IPS DF 6.9 (cell line): ENCODE data around the gene FEM1C.

Experiments
- DNase-seq: peaks from one replicate; pipeline ENCODE4 v3.0.0-alpha.2; 2013; ENCODE audit warnings: low read depth, low spot score
- H3K27ac ChIP-seq: one replicate; pipeline ENCODE4 v1.5.1; 2013; ENCODE audit warnings: low read length, control low read depth
- H3K27me3 ChIP-seq: 2 replicates; pipeline ENCODE4 v1.6.1; 2013; ENCODE audit warnings: mild to moderate bottlenecking, low read length; ENCODE audit not compliant: control insufficient read depth, insufficient read depth
- H3K36me3 ChIP-seq: 2 replicates; pipeline ENCODE4 v1.6.1; 2013; ENCODE audit warnings: low read length; ENCODE audit not compliant: control insufficient read depth, insufficient read depth
- H3K4me1 ChIP-seq: 2 replicates; pipeline ENCODE4 v1.6.1; 2013; ENCODE audit warnings: low read length; ENCODE audit not compliant: control insufficient read depth, insufficient read depth
- H3K4me3 ChIP-seq: 2 replicates; pipeline ENCODE4 v1.5.1; 2013; ENCODE audit warnings: mild to moderate bottlenecking, low read length
- H3K9me3 ChIP-seq: 2 replicates; pipeline ENCODE4 v1.6.1; 2013; ENCODE audit warnings: low read length, inconsistent platforms; ENCODE audit not compliant: control insufficient read depth, insufficient read depth
- WGBS: extraction: QIAGEN DNeasy Blood & Tissue Kit; methylation state at CpG from one replicate; pipeline ENCODE4 v1.1.7; 2013; ENCODE audit warnings: mixed read lengths, missing lambda C conversion rate; ENCODE audit not compliant: insufficient read length, insufficient coverage; 5-methylcytosine and 5-hydroxymethylcytosine counted together

FEM1C gene

GRCh38 chr5:115496936-115497576 is 47.5 kb downstream of the FEM1C start:
- no peak overlapping the region for H3K4me3 ChIP-seq

GRCh38 chr5:115494570-115495289 is 49.8 kb downstream of the FEM1C start:
- H3K4me1 ChIP-seq = 0 out of 2 replicates have a peak, but pooled peaks cover 1% of the 10 kb centered on the region
- no CpG with 5 or more reads among the region's 6 CpGs for WGBS

More at GRCh38 chr5:115496936-115497576, 47.5 kb downstream of the FEM1C start:
- no peaks in the 10 kb centered on the region for H3K27me3 ChIP-seq
- no peaks in the 10 kb centered on the region for H3K36me3 ChIP-seq
- DNase-seq = no peak
- 0 out of 2 replicates have a peak, but pooled peaks cover 1% of the 10 kb centered on the region for H3K4me1 ChIP-seq
- WGBS = no CpG with 5 or more reads among the region's 5 CpGs
- no peaks in the 10 kb centered on the region for H3K9me3 ChIP-seq
- H3K27ac ChIP-seq = no peak overlapping the region

GRCh38 chr5:115490596-115490995 is 54.0 kb downstream of the FEM1C start:
- no peak for DNase-seq
- no CpG with 5 or more reads among the region's 2 CpGs for WGBS
- Histone ChIP-seq H3K4me1 (0 out of 2 replicates have a peak, but pooled peaks cover 1% of the 10 kb centered on the region), H3K36me3 (no peaks in the 10 kb centered on the region), H3K4me3 (no peak overlapping the region), H3K27ac (no peak overlapping the region), H3K27me3 (no peaks in the 10 kb centered on the region), H3K9me3 (no peaks in the 10 kb centered on the region)

More at GRCh38 chr5:115494570-115495289, 49.8 kb downstream of the FEM1C start:
- Histone ChIP-seq H3K9me3 (no peaks in the 10 kb centered on the region), H3K27ac (no peak overlapping the region), H3K27me3 (no peaks in the 10 kb centered on the region), H3K4me3 (no peak overlapping the region), H3K36me3 (no peaks in the 10 kb centered on the region)
- no peak for DNase-seq

- H3K4me3 ChIP-seq = no peak overlapping the region
- H3K27ac ChIP-seq = no peak overlapping the region
- no peaks in the 10 kb centered on the region for H3K36me3 ChIP-seq
- DNase-seq = no peak
- H3K9me3 ChIP-seq = no peaks in the 10 kb centered on the region
- H3K27me3 ChIP-seq = no peaks in the 10 kb centered on the region
- H3K4me1 ChIP-seq = 0 out of 2 replicates have a peak, but pooled peaks cover 1% of the 10 kb centered on the region
Observed at GRCh38 chr5:115489733-115490132, 54.8 kb downstream of the FEM1C start.

GRCh38 chr5:115487756-115488155 is 56.8 kb downstream of the FEM1C start:
- Histone ChIP-seq H3K27ac (no peak overlapping the region), H3K9me3 (no peaks in the 10 kb centered on the region), H3K27me3 (no peaks in the 10 kb centered on the region), H3K4me3 (no peak overlapping the region), H3K36me3 (no peaks in the 10 kb centered on the region), H3K4me1 (no peaks in the 10 kb centered on the region)
- no peak for DNase-seq

- no CpG with 5 or more reads among the region's 4 CpGs for WGBS
- H3K4me3 ChIP-seq = no peak overlapping the region
Observed at GRCh38 chr5:115487168-115487567, 57.4 kb downstream of the FEM1C start.

GRCh38 chr5:115486728-115487127 is 57.8 kb downstream of the FEM1C start:
- H3K4me1 ChIP-seq = no peaks in the 10 kb centered on the region
- DNase-seq = no peak
- no peaks in the 10 kb centered on the region for H3K9me3 ChIP-seq
- no CpG with 5 or more reads among the region's 2 CpGs for WGBS
- no peak overlapping the region for H3K27ac ChIP-seq
- no peaks in the 10 kb centered on the region for H3K36me3 ChIP-seq
- H3K27me3 ChIP-seq = no peaks in the 10 kb centered on the region
- no peak overlapping the region for H3K4me3 ChIP-seq

More at GRCh38 chr5:115487168-115487567, 57.4 kb downstream of the FEM1C start:
- Histone ChIP-seq H3K27ac (no peak overlapping the region), H3K27me3 (no peaks in the 10 kb centered on the region), H3K4me1 (no peaks in the 10 kb centered on the region), H3K9me3 (no peaks in the 10 kb centered on the region), H3K36me3 (no peaks in the 10 kb centered on the region)
- no peak for DNase-seq

- Histone ChIP-seq H3K4me1 (no peaks in the 10 kb centered on the region), H3K27ac (no peak overlapping the region), H3K4me3 (no peak overlapping the region), H3K36me3 (no peaks in the 10 kb centered on the region), H3K27me3 (no peaks in the 10 kb centered on the region), H3K9me3 (no peaks in the 10 kb centered on the region)
- no CpG with 5 or more reads among the region's 4 CpGs for WGBS
- DNase-seq = no peak
Observed at GRCh38 chr5:115484368-115484767, 60.2 kb downstream of the FEM1C start.

GRCh38 chr5:115480900-115481299 is 63.7 kb downstream of the FEM1C start:
- Histone ChIP-seq H3K36me3 (no peaks in the 10 kb centered on the region), H3K4me3 (no peak overlapping the region), H3K9me3 (no peaks in the 10 kb centered on the region), H3K4me1 (no peaks in the 10 kb centered on the region), H3K27ac (no peak overlapping the region), H3K27me3 (no peaks in the 10 kb centered on the region)
- no peak for DNase-seq

- Histone ChIP-seq H3K36me3 (no peaks in the 10 kb centered on the region), H3K27me3 (no peaks in the 10 kb centered on the region), H3K27ac (no peak overlapping the region), H3K4me1 (no peaks in the 10 kb centered on the region), H3K9me3 (no peaks in the 10 kb centered on the region), H3K4me3 (no peak overlapping the region)
- no CpG with 5 or more reads among the region's 4 CpGs for WGBS
- DNase-seq = no peak
Observed at GRCh38 chr5:115480271-115480670, 64.3 kb downstream of the FEM1C start.
